ENCODE results near the gene TIGD7. TPM values are rescaled to one million over a fixed set of nuclear protein-coding genes. Genes with fewer than 3 reads are reported as not detected.
"Not testable (repeated sequence)": the region's sequence is repeated elsewhere in the genome, so short reads cannot be mapped to it uniquely, and the experiment has no call there.

The TIGD7 gene
- total RNA-seq, 1 donor from 2014 or later, result 7.8 TPM

DNA sequence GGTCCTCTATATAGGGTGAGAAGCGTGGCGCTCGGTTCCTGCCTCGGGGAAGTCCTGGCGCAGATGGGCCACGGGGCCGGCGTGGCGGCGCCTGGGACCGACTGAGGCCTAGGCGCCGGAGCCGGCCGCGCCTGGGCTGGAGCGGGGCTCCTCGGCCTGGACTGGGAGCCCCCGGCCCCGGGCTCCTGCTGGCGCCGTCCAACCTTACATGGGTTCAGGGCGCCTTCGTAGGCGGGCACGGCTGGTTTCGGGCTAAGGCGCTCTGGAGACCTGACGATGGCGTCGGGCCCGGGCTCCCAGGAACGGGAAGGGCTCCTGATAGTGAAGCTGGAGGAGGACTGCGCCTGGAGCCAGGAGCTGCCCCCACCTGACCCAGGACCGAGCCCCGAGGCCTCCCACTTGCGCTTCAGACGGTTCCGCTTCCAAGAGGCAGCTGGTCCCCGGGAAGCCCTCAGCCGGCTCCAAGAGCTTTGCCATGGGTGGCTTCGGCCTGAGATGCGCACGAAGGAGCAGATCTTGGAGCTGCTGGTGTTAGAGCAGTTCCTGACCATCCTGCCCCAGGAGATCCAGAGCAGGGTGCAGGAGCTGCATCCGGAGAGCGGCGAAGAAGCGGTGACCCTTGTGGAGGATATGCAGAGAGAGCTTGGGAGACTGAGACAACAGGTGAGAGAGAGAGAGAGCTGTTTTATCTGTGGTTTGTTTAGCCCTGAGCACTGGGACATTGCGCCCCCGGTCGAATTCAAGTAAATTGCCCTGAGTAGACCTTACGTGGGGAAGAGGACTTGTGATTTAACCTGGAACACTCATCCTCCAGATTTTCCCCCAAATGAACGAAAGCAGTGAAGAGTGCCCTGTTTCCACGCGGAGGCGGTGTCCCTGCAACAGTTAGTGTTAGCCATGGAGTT, 21.4 kb downstream of the TIGD7 start:
- peak overlapping the region; percentile 100 for H3K27ac ChIP-seq (ENCODE audit: low read depth, low read length)
- H3K36me3 ChIP-seq (ENCODE audit: control insufficient read depth in 3 of 3, insufficient read depth in 3 of 3, low read length in 3 of 3), result peaks cover 28 to 31% (median 30%) of the 10 kb centered on the region in 3 donors
- peaks cover 4 to 5% (median 4%) of the 10 kb centered on the region in 3 donors for H3K9me3 ChIP-seq (ENCODE audit: control insufficient read depth in 3 of 3, low read length in 3 of 3)
- peaks cover 17 to 35% (median 25%) of the 10 kb centered on the region in 3 donors for H3K4me1 ChIP-seq (ENCODE audit: control insufficient read depth in 3 of 3, insufficient read depth in 3 of 3, low read length in 3 of 3)
- H3K4me3 ChIP-seq (ENCODE audit: low read length in 3 of 3), result peak overlapping the region; percentile 93 to 99 (median 94)
- no peaks in the 10 kb centered on the region for H3K27me3 ChIP-seq (ENCODE audit: control insufficient read depth in 3 of 3, insufficient read depth in 3 of 3, low read length in 3 of 3)
- H3K9ac ChIP-seq (ENCODE audit: low read depth in 1 of 3, low read length in 3 of 3), result peak overlapping the region; percentile 96 to 99 (median 99)

- H3K4me1 ChIP-seq (ENCODE audit: control insufficient read depth in 3 of 3, insufficient read depth in 3 of 3, low read length in 3 of 3), result peaks cover 17 to 35% (median 25%) of the 10 kb centered on the region in 3 donors
- peak within 1 kb of the TSS; percentile 96 to 99 (median 99) for H3K9ac ChIP-seq (ENCODE audit: low read depth in 1 of 3, low read length in 3 of 3)
- H3K9me3 ChIP-seq (ENCODE audit: control insufficient read depth in 3 of 3, low read length in 3 of 3), result peaks cover 0 to 2% (median 0%) of the 10 kb centered on the region in 3 donors
- H3K27ac ChIP-seq (ENCODE audit: low read depth, low read length), result peak within 1 kb of the TSS; percentile 100
- H3K27me3 ChIP-seq (ENCODE audit: control insufficient read depth in 3 of 3, insufficient read depth in 3 of 3, low read length in 3 of 3), result no peaks in the 10 kb centered on the region
- peaks cover 22 to 25% (median 23%) of the 10 kb centered on the region in 3 donors for H3K36me3 ChIP-seq (ENCODE audit: control insufficient read depth in 3 of 3, insufficient read depth in 3 of 3, low read length in 3 of 3)
- H3K4me3 ChIP-seq (ENCODE audit: low read length in 3 of 3), result peak within 1 kb of the TSS; percentile 93 to 99 (median 94)
Observed at GRCh38 chr16:3282730-3283542, 22.3 kb downstream of the TIGD7 start, which contains the start of gene ZNF263. TSS of gene ZNF263 (plus strand) at chr16:3283491. CDS start at chr16:3283819, 328 bp downstream.

GRCh38 chr16:3282103-3282729, 23.0 kb downstream of the TIGD7 start:
- peak overlapping the region; percentile 93 to 99 (median 94) for H3K4me3 ChIP-seq (ENCODE audit: low read length in 3 of 3)
- H3K36me3 ChIP-seq (ENCODE audit: control insufficient read depth in 3 of 3, insufficient read depth in 3 of 3, low read length in 3 of 3), result peaks cover 19 to 21% (median 21%) of the 10 kb centered on the region in 3 donors
- H3K9me3 ChIP-seq (ENCODE audit: control insufficient read depth in 3 of 3, low read length in 3 of 3), result peaks cover 0 to 2% (median 0%) of the 10 kb centered on the region in 3 donors
- H3K9ac ChIP-seq (ENCODE audit: low read depth in 1 of 3, low read length in 3 of 3), result peak overlapping the region; percentile 96 to 99 (median 99)
- peak overlapping the region; percentile 100 for H3K27ac ChIP-seq (ENCODE audit: low read depth, low read length)
- H3K27me3 ChIP-seq (ENCODE audit: control insufficient read depth in 3 of 3, insufficient read depth in 3 of 3, low read length in 3 of 3), result no peaks in the 10 kb centered on the region
- H3K4me1 ChIP-seq (ENCODE audit: control insufficient read depth in 3 of 3, insufficient read depth in 3 of 3, low read length in 3 of 3), result peaks cover 17 to 35% (median 25%) of the 10 kb centered on the region in 3 donors

GRCh38 chr16:3281222-3281820, 23.9 kb downstream of the TIGD7 start:
- Histone ChIP-seq H3K4me3 (ENCODE audit: low read length in 3 of 3) (no peak overlapping the region), H3K27ac (ENCODE audit: low read depth, low read length) (no peak overlapping the region), H3K4me1 (ENCODE audit: control insufficient read depth in 3 of 3, insufficient read depth in 3 of 3, low read length in 3 of 3) (peaks cover 17 to 35% (median 25%) of the 10 kb centered on the region in 3 donors)

DNA sequence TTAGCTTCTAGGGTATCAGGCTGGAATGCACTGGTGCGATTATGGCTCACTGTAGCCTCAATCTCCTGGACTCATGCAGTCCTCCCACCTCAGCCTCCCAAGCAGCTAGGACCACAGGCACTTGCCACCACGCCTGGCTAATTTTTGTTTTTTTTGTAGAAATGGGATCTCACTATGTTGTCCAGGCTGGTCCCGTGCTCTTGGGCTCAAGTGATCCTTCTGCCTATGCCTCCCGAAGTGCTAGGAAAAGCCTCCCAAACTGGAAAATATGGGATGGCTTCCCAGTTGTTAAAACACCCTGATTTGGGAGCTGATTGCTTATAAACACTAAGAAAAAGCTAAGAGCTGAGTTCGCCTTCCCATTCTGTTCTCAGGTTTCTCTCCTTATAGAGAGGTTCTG, 28.6 kb downstream of the TIGD7 start:
- no peaks in the 10 kb centered on the region for H3K27me3 ChIP-seq (ENCODE audit: control insufficient read depth in 3 of 3, insufficient read depth in 3 of 3, low read length in 3 of 3)

More at GRCh38 chr16:3281222-3281820, 23.9 kb downstream of the TIGD7 start:
- H3K9ac ChIP-seq (ENCODE audit: low read depth in 1 of 3, low read length in 3 of 3), result no peak overlapping the region
- H3K27me3 ChIP-seq (ENCODE audit: control insufficient read depth in 3 of 3, insufficient read depth in 3 of 3, low read length in 3 of 3), result no peaks in the 10 kb centered on the region
- no peaks in the 10 kb centered on the region for H3K9me3 ChIP-seq (ENCODE audit: control insufficient read depth in 3 of 3, low read length in 3 of 3)
- peaks cover 12 to 16% (median 14%) of the 10 kb centered on the region in 3 donors for H3K36me3 ChIP-seq (ENCODE audit: control insufficient read depth in 3 of 3, insufficient read depth in 3 of 3, low read length in 3 of 3)

GRCh38 chr16:3274947-3275346, 30.3 kb downstream of the TIGD7 start:
- H3K36me3 ChIP-seq (ENCODE audit: control insufficient read depth in 3 of 3, insufficient read depth in 3 of 3, low read length in 3 of 3), result no peaks in the 10 kb centered on the region
- no peak overlapping the region for H3K4me3 ChIP-seq (ENCODE audit: low read length in 3 of 3)
- no peaks in the 10 kb centered on the region for H3K9me3 ChIP-seq (ENCODE audit: control insufficient read depth in 3 of 3, low read length in 3 of 3)
- no peak overlapping the region for H3K27ac ChIP-seq (ENCODE audit: low read depth, low read length)
- no peak overlapping the region for H3K9ac ChIP-seq (ENCODE audit: low read depth in 1 of 3, low read length in 3 of 3)
- H3K27me3 ChIP-seq (ENCODE audit: control insufficient read depth in 3 of 3, insufficient read depth in 3 of 3, low read length in 3 of 3), result no peaks in the 10 kb centered on the region
- no peaks in the 10 kb centered on the region for H3K4me1 ChIP-seq (ENCODE audit: control insufficient read depth in 3 of 3, insufficient read depth in 3 of 3, low read length in 3 of 3)

More for the DNA sequence above, 28.6 kb downstream of the TIGD7 start:
- no peak overlapping the region for H3K4me3 ChIP-seq (ENCODE audit: low read length in 3 of 3)
- no peaks in the 10 kb centered on the region for H3K4me1 ChIP-seq (ENCODE audit: control insufficient read depth in 3 of 3, insufficient read depth in 3 of 3, low read length in 3 of 3)
- H3K27ac ChIP-seq (ENCODE audit: low read depth, low read length), result no peak overlapping the region
- no peak overlapping the region for H3K9ac ChIP-seq (ENCODE audit: low read depth in 1 of 3, low read length in 3 of 3)
- H3K36me3 ChIP-seq (ENCODE audit: control insufficient read depth in 3 of 3, insufficient read depth in 3 of 3, low read length in 3 of 3), result no peaks in the 10 kb centered on the region
- no peaks in the 10 kb centered on the region for H3K9me3 ChIP-seq (ENCODE audit: control insufficient read depth in 3 of 3, low read length in 3 of 3)

DNA sequence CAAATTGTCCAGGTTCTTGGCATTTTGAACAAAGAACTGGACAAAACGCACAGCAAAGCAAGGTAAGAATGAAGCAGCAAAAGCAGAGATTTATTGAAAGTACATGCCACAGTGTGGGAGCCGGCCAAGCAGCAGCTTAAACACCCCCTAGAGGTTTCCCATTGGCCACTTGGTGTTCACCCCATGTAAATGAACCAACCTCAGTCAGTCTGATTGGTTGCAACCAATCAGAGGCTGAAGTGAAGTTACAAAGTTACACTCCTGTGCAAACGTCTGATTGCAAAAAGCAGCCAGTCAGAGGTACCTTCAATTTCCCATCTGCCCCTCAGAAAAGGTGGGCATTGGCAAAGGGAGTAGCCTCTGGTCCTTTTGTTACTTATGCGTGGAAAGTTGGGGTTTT, 30.7 kb downstream of the TIGD7 start:
- no peaks in the 10 kb centered on the region for H3K9me3 ChIP-seq (ENCODE audit: control insufficient read depth in 3 of 3, low read length in 3 of 3)
- no peak overlapping the region for H3K27ac ChIP-seq (ENCODE audit: low read depth, low read length)
- no peak overlapping the region for H3K9ac ChIP-seq (ENCODE audit: low read depth in 1 of 3, low read length in 3 of 3)
- H3K36me3 ChIP-seq (ENCODE audit: control insufficient read depth in 3 of 3, insufficient read depth in 3 of 3, low read length in 3 of 3), result no peaks in the 10 kb centered on the region
- H3K4me3 ChIP-seq (ENCODE audit: low read length in 3 of 3), result no peak overlapping the region
- H3K4me1 ChIP-seq (ENCODE audit: control insufficient read depth in 3 of 3, insufficient read depth in 3 of 3, low read length in 3 of 3), result no peaks in the 10 kb centered on the region
- H3K27me3 ChIP-seq (ENCODE audit: control insufficient read depth in 3 of 3, insufficient read depth in 3 of 3, low read length in 3 of 3), result no peaks in the 10 kb centered on the region

- not testable (repeated sequence) for H3K9me3 ChIP-seq (ENCODE audit: control insufficient read depth in 3 of 3, low read length in 3 of 3); H3K4me3 ChIP-seq (ENCODE audit: low read length in 3 of 3); H3K4me1 ChIP-seq (ENCODE audit: control insufficient read depth in 3 of 3, insufficient read depth in 3 of 3, low read length in 3 of 3); H3K27ac ChIP-seq (ENCODE audit: low read depth, low read length); H3K9ac ChIP-seq (ENCODE audit: low read depth in 1 of 3, low read length in 3 of 3); H3K27me3 ChIP-seq (ENCODE audit: control insufficient read depth in 3 of 3, insufficient read depth in 3 of 3, low read length in 3 of 3)
- peaks cover 5 to 11% (median 8%) of the 10 kb centered on the region in 3 donors for H3K36me3 ChIP-seq (ENCODE audit: control insufficient read depth in 3 of 3, insufficient read depth in 3 of 3, low read length in 3 of 3)
Observed at GRCh38 chr16:3271281-3271680, 33.9 kb downstream of the TIGD7 start.

- not testable (repeated sequence) for H3K27me3 ChIP-seq (ENCODE audit: control insufficient read depth in 3 of 3, insufficient read depth in 3 of 3, low read length in 3 of 3); H3K9me3 ChIP-seq (ENCODE audit: control insufficient read depth in 3 of 3, low read length in 3 of 3); H3K4me1 ChIP-seq (ENCODE audit: control insufficient read depth in 3 of 3, insufficient read depth in 3 of 3, low read length in 3 of 3); H3K9ac ChIP-seq (ENCODE audit: low read depth in 1 of 3, low read length in 3 of 3); H3K27ac ChIP-seq (ENCODE audit: low read depth, low read length); H3K4me3 ChIP-seq (ENCODE audit: low read length in 3 of 3)
- H3K36me3 ChIP-seq (ENCODE audit: control insufficient read depth in 3 of 3, insufficient read depth in 3 of 3, low read length in 3 of 3), result peaks cover 5 to 11% (median 11%) of the 10 kb centered on the region in 3 donors
Observed at GRCh38 chr16:3270718-3271117, 34.5 kb downstream of the TIGD7 start.
